Neural cell (in vitro differentiated cells): Measurements from ENCODE around the gene YPEL1. TPM values are rescaled to one million over a fixed set of nuclear protein-coding genes. Genes with fewer than 3 reads are reported as not detected.

ENCODE experiments used
- H2AFZ ChIP-seq: fragments of 200-600, 300-800 bp; sonication (generic), shearing (Covaris generic); 2 replicates; pipeline ENCODE4 v1.6.0; 2014; ENCODE audit warnings: low read depth, mild to moderate bottlenecking, antibody characterized with exemption, low read length, moderate library complexity
- H3F3A ChIP-seq: fragments of 200-600 bp; shearing (Covaris generic); 2 replicates; pipeline ENCODE4 v1.6.1; 2016; ENCODE audit warnings: mild to moderate bottlenecking, moderate library complexity, mixed read lengths, antibody characterized with exemption, low read length; ENCODE audit not compliant: insufficient read depth, poor library complexity, severe bottlenecking
- H3K27ac ChIP-seq: fragments of 200-600, 300-800 bp; sonication (generic), shearing (Covaris generic); 2 replicates; pipeline ENCODE4 v1.5.1; 2014; ENCODE audit warnings: mild to moderate bottlenecking, low read length, moderate library complexity
- H3K27me3 ChIP-seq: fragments of 300-800, 200-600 bp; sonication (generic), shearing (Covaris generic); 2 replicates; pipeline ENCODE4 v1.6.0; 2014; ENCODE audit warnings: mild to moderate bottlenecking, low read depth, low read length, moderate library complexity; ENCODE audit not compliant: insufficient read depth
- H3K36me3 ChIP-seq: fragments of 300-800, 200-600 bp; sonication (generic), shearing (Covaris generic); 2 replicates; pipeline ENCODE4 v1.5.1; 2014; ENCODE audit warnings: mild to moderate bottlenecking, antibody characterized with exemption, low read length, moderate library complexity; ENCODE audit not compliant: insufficient read depth
- H3K4me2 ChIP-seq: fragments of 300-800, 200-600 bp; sonication (generic), shearing (Covaris generic); 2 replicates; pipeline ENCODE4 v1.6.0; 2014; ENCODE audit warnings: mild to moderate bottlenecking, low read length
- H3K4me3 ChIP-seq: fragments of 300-800, 200-600 bp; sonication (generic), shearing (Covaris generic); 2 replicates; pipeline ENCODE4 v1.5.1; 2014; ENCODE audit warnings: mild to moderate bottlenecking, low read length, moderate library complexity
- H3K79me2 ChIP-seq: fragments of 200-600 bp; shearing (Covaris generic); replicated peaks from 2 replicates; pipeline ENCODE4 v1.6.0; 2014; ENCODE audit warnings: mild to moderate bottlenecking, low read length, moderate library complexity; ENCODE audit not compliant: insufficient read depth
- H3K9ac ChIP-seq: fragments of 300-800, 200-600 bp; sonication (generic), shearing (Covaris generic); 2 replicates; pipeline ENCODE4 v1.6.1; 2016; ENCODE audit warnings: mild to moderate bottlenecking, low read length, mixed read lengths
- H3K9me2 ChIP-seq: fragments of 200-600 bp; shearing (Covaris generic); 2 replicates; pipeline ENCODE4 v1.6.1; 2016; ENCODE audit warnings: mild to moderate bottlenecking, low read length, mixed read lengths; ENCODE audit not compliant: insufficient read depth
- H3K9me3 ChIP-seq: fragments of 200-600, 300-800 bp; sonication (generic), shearing (Covaris generic); 2 replicates; pipeline ENCODE4 v1.6.1; 2016; ENCODE audit warnings: mild to moderate bottlenecking, mixed run types, low read length, moderate library complexity, mixed read lengths
- H4K20me1 ChIP-seq: fragments of 200-600 bp; shearing (Covaris generic); 2 replicates; pipeline ENCODE4 v1.6.1; 2016; ENCODE audit warnings: mild to moderate bottlenecking, mixed run types; ENCODE audit not compliant: insufficient read depth
- EP300 ChIP-seq: fragments of 450-650 bp; conservative IDR thresholded peaks from 2 replicates; pipeline ENCODE4 v1.6.1; 2014; ENCODE audit warnings: antibody characterized with exemption, mild to moderate bottlenecking, moderate library complexity; ENCODE audit not compliant: poor library complexity, severe bottlenecking
- EZH2 ChIP-seq: fragments of 200-600, 300-800 bp; shearing (Covaris generic), sonication (generic); IDR thresholded peaks from 2 replicates; pipeline ENCODE4 v1.6.1; 2014; ENCODE audit warnings: antibody characterized with exemption, low read length, borderline replicate concordance, mild to moderate bottlenecking; ENCODE audit not compliant: insufficient read depth, poor library complexity, severe bottlenecking
- MXI1 ChIP-seq: fragments of 450-650 bp; conservative IDR thresholded peaks from 2 replicates; pipeline ENCODE4 v1.6.1; 2014; ENCODE audit warnings: antibody characterized with exemption, mild to moderate bottlenecking; ENCODE audit not compliant: poor library complexity, severe bottlenecking
- POLR2AphosphoS5 ChIP-seq: IDR thresholded peaks from 2 replicates; pipeline ENCODE4 v1.6.1; 2012
- RAD21 ChIP-seq: fragments of 450-650 bp; conservative IDR thresholded peaks from 2 replicates; pipeline ENCODE4 v1.6.1; 2014; ENCODE audit warnings: antibody characterized with exemption, mild to moderate bottlenecking, moderate library complexity
- SMC3 ChIP-seq: fragments of 450-650 bp; conservative IDR thresholded peaks from 2 replicates; pipeline ENCODE4 v1.6.1; 2014; ENCODE audit warnings: antibody characterized with exemption, mild to moderate bottlenecking, moderate library complexity; ENCODE audit not compliant: poor library complexity
- TAF1 ChIP-seq: IDR thresholded peaks from 2 replicates; pipeline ENCODE4 v1.6.1; 2012; ENCODE audit warnings: low read depth
- polyA plus RNA-seq: library from polyadenylated mRNA; depleted of rRNA; stranded (reverse); fragments of >200 nt; gene quantifications from 2 replicates; pipeline ENCODE4 v1.2.3, GENCODE V29; 2014
- TF ChIP-seq, protein P1 (sequence below): fragments of 450-650 bp; IDR thresholded peaks from 2 replicates; pipeline ENCODE4 v1.5.1; 2014; ENCODE audit warnings: antibody characterized with exemption, mild to moderate bottlenecking, moderate library complexity; ENCODE audit not compliant: poor library complexity, severe bottlenecking
- TF ChIP-seq, protein P2 (sequence below): IDR thresholded peaks from 2 replicates; pipeline ENCODE4 v1.6.1; 2012; ENCODE audit warnings: borderline replicate concordance

YPEL1 gene
- polyA plus RNA-seq, 1 donor from 2014 or later: 38.0 TPM

DNA sequence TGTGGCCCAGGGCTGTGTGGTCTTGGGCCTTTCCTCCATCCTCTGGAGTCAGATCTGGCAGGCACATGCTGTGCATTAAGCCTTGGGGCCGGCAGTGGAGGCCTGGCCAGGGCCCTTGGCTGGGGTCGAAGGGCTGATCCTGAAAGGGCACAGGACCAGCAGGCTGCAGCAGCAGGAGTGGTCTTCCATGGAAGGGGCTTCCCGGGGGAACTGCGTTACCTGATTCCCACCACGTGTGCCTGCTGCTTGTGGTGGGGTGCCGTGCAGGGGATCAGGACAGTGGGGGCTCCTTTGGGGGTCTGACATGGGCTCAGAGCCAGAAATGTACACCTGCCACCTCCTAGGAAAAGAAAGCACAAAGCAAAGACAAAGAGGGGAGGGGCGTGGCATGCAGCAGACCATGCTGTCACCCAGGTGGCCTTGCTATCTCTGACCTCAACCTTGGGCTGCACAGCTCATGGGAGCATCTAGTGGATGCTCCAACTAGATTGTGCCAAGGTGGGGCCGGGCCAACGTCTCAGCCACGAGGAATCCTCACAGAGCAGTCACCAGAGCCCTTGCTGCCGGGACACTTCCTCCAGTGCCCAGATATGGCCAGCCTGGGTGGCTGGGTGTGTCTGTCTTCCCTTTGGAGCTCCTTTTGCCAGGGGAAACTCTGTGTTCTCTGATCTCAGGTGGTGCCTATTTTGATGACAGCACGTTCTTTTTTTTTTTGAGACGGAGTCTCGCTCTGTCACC lies 17.9 kb upstream of the YPEL1 start:
- H3K4me2 ChIP-seq: no peak overlapping the region
- no peaks in the 10 kb centered on the region for H3K9me3 ChIP-seq
- no peak overlapping the region for H3K27ac ChIP-seq

DNA sequence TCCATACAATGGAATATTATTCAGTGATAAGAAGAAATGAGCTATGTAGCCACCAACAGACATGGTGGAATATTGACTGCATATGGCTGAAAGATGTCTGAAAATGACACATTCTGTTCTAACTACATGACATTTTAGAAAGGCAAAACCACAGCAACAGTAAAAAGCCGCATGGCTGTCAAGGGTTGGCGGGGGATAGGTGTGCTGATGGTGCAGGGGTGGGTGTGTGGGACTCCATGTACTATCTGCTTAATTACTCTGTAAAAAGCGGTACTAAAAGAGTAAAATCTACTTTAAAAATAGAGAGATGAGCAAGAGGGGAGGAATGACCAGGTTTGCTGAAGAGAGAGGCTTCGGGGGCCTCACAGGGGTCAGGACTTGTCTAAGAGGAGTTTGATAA lies 16.7 kb upstream of the YPEL1 start:
- Histone ChIP-seq H3K9me2 (no peaks in the 10 kb centered on the region), H3K79me2 (no peaks in the 10 kb centered on the region), H3K9me3 (no peaks in the 10 kb centered on the region), H3K27me3 (no peaks in the 10 kb centered on the region), H3K4me2 (no peak overlapping the region), H3F3A (no peaks in the 10 kb centered on the region), H3K9ac (no peak overlapping the region), H3K4me3 (no peak overlapping the region), H4K20me1 (no peaks in the 10 kb centered on the region), H2AFZ (no peak overlapping the region), H3K27ac (no peak overlapping the region), H3K36me3 (no peaks in the 10 kb centered on the region)
- TF ChIP-seq EZH2 (no peak), EP300 (no peak), POLR2AphosphoS5 (no peak), SMC3 (no peak), TAF1 (no peak), RAD21 (no peak), MXI1 (no peak)
- TF ChIP-seq, protein P1, sequence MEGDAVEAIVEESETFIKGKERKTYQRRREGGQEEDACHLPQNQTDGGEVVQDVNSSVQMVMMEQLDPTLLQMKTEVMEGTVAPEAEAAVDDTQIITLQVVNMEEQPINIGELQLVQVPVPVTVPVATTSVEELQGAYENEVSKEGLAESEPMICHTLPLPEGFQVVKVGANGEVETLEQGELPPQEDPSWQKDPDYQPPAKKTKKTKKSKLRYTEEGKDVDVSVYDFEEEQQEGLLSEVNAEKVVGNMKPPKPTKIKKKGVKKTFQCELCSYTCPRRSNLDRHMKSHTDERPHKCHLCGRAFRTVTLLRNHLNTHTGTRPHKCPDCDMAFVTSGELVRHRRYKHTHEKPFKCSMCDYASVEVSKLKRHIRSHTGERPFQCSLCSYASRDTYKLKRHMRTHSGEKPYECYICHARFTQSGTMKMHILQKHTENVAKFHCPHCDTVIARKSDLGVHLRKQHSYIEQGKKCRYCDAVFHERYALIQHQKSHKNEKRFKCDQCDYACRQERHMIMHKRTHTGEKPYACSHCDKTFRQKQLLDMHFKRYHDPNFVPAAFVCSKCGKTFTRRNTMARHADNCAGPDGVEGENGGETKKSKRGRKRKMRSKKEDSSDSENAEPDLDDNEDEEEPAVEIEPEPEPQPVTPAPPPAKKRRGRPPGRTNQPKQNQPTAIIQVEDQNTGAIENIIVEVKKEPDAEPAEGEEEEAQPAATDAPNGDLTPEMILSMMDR: no peak
- TF ChIP-seq, protein P2, sequence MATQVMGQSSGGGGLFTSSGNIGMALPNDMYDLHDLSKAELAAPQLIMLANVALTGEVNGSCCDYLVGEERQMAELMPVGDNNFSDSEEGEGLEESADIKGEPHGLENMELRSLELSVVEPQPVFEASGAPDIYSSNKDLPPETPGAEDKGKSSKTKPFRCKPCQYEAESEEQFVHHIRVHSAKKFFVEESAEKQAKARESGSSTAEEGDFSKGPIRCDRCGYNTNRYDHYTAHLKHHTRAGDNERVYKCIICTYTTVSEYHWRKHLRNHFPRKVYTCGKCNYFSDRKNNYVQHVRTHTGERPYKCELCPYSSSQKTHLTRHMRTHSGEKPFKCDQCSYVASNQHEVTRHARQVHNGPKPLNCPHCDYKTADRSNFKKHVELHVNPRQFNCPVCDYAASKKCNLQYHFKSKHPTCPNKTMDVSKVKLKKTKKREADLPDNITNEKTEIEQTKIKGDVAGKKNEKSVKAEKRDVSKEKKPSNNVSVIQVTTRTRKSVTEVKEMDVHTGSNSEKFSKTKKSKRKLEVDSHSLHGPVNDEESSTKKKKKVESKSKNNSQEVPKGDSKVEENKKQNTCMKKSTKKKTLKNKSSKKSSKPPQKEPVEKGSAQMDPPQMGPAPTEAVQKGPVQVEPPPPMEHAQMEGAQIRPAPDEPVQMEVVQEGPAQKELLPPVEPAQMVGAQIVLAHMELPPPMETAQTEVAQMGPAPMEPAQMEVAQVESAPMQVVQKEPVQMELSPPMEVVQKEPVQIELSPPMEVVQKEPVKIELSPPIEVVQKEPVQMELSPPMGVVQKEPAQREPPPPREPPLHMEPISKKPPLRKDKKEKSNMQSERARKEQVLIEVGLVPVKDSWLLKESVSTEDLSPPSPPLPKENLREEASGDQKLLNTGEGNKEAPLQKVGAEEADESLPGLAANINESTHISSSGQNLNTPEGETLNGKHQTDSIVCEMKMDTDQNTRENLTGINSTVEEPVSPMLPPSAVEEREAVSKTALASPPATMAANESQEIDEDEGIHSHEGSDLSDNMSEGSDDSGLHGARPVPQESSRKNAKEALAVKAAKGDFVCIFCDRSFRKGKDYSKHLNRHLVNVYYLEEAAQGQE: no peak

More for the DNA sequence above, 17.9 kb upstream of the YPEL1 start:
- H4K20me1 ChIP-seq: no peaks in the 10 kb centered on the region
- H3K27me3 ChIP-seq: no peaks in the 10 kb centered on the region
- no peaks in the 10 kb centered on the region for H3K36me3 ChIP-seq
- H3K4me3 ChIP-seq: no peak overlapping the region
- no peaks in the 10 kb centered on the region for H3F3A ChIP-seq
- H2AFZ ChIP-seq: no peak overlapping the region
- no peaks in the 10 kb centered on the region for H3K79me2 ChIP-seq
- TF ChIP-seq POLR2AphosphoS5 (peak; percentile 22), EP300 (no peak)
- H3K9ac ChIP-seq: no peak overlapping the region
- H3K9me2 ChIP-seq: no peaks in the 10 kb centered on the region

DNA sequence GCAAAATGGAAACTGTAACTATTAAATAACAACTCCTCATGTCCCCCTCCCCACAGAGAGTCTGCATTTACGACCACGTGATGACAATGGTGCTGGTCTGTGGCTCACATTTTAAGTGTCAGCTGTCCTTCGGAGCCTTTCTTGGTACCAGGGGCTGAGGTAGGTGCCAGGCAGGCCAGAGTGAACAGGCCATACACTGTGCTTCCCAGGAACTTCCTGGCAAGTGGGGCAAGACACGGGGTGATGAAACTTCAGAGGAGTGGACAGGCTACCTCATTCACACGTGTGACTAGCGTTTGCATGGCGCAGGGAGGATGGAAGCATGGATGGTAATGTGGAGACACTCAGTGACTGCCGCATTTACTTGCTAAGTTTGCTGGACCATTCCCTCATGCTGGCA lies 10.4 kb upstream of the YPEL1 start:
- TF ChIP-seq TAF1 (no peak), MXI1 (no peak), RAD21 (no peak), EZH2 (no peak), POLR2AphosphoS5 (no peak), SMC3 (no peak), EP300 (no peak)
- TF ChIP-seq, protein P1: no peak
- TF ChIP-seq, protein P2: no peak
- Histone ChIP-seq H3K9me2 (no peaks in the 10 kb centered on the region), H3K4me3 (no peak overlapping the region), H3K9ac (no peak overlapping the region), H3K79me2 (no peaks in the 10 kb centered on the region), H3F3A (no peaks in the 10 kb centered on the region), H3K36me3 (no peaks in the 10 kb centered on the region), H3K9me3 (no peaks in the 10 kb centered on the region), H3K27me3 (no peaks in the 10 kb centered on the region), H2AFZ (no peak overlapping the region), H3K27ac (no peak overlapping the region), H3K4me2 (no peak overlapping the region), H4K20me1 (no peaks in the 10 kb centered on the region)
